ENCODE results near the gene ABCC4. TPM values are rescaled to one million over a fixed set of nuclear protein-coding genes. Genes with fewer than 3 reads are reported as not detected.

ABCC4 gene
- total and polyA plus RNA-seq, 2 of the 13 experiments (the other 11 are each of a cell fraction or from before 2014, with no cell fraction given): 4.2 to 11.3 TPM

DNA sequence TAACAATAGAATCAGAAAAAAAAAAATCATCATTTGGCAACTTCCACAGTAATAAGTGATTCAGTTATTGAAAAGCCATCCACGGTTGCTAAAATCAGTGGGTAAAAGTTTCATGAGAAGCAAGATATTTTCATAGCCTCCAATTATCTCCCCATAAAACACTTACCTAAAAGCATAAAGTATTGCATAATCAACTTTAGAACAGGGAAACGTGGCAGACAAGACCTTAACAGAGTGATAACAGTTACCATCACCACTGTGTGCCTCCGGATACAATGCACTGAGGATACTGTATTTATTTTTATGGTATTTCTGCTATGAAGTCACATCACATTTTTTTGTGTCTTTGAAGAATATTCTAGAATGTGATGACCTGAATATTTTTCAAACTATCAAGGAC, 37.0 kb downstream of the ABCC4 start:
- Histone ChIP-seq H3K9me3 (ENCODE audit: low read length) (no peaks in the 10 kb centered on the region), H3K27ac (ENCODE audit: extremely low read length, insufficient read depth, low read length) (no peak overlapping the region), H3K4me2 (ENCODE audit: low read depth, low read length) (no peak overlapping the region), H3K9ac (ENCODE audit: insufficient read depth, low read depth, low read length) (no peak overlapping the region), H2AFZ (ENCODE audit: low read length) (no peak overlapping the region), H4K20me1 (ENCODE audit: insufficient read depth, low read length) (no peaks in the 10 kb centered on the region), H3K79me2 (ENCODE audit: insufficient read depth, low read length) (no peaks in the 10 kb centered on the region), H3K36me3 (replicated peaks in 1 of 2; ENCODE audit: control insufficient read depth in 1 of 2, insufficient read depth in 2 of 2, low read length in 2 of 2) (no peaks in the 10 kb centered on the region; a peak in 1 of 5 replicates), H3K27me3 (ENCODE audit: control insufficient read depth in 1 of 2, insufficient read depth in 2 of 2, low read length in 2 of 2) (no peaks in the 10 kb centered on the region), H3K4me1 (ENCODE audit: insufficient read depth, low read length) (peaks cover 41% of the 10 kb centered on the region), H3K4me3 (replicated peaks in 1 of 3; ENCODE audit: insufficient read depth in 1 of 3, low read depth in 2 of 3, low read length in 3 of 3) (no peak overlapping the region)
- TF ChIP-seq TBX2 (CRISPR knock-in tag; IDR thresholded peaks at IDR 0.05; ENCODE audit: borderline replicate concordance) (no peak), CEBPB (IDR thresholded peaks at IDR 0.05; ENCODE audit: borderline replicate concordance, low read depth, low read length) (peak; percentile 65; the same call in 1 of the 2 replicates)
- POLR2A ChIA-PET: no interaction called here
- DNase-seq (ENCODE audit: low spot score) (no peak), ATAC-seq (no peak), FAIRE-seq (no peak)
- BruUV-seq (replicated peaks): no TSS peak
- in situ Hi-C loops (cut with HindIII; ENCODE audit: extremely low pct_ligation_motif_present, low pct_unique_long_range_greater_than_20kb) (no loop called here), intact Hi-C loops (cut with micrococcal nuclease; ENCODE audit: unreplicated experiment) (no loop called here)
- 93% methylated on average over 3 of the region's 3 CpGs for WGBS (ENCODE audit: low lambda C conversion rate)
- CTCF ChIA-PET (ENCODE audit: low intra/inter-chr PET ratio, low total read pairs): no interaction called here

DNA sequence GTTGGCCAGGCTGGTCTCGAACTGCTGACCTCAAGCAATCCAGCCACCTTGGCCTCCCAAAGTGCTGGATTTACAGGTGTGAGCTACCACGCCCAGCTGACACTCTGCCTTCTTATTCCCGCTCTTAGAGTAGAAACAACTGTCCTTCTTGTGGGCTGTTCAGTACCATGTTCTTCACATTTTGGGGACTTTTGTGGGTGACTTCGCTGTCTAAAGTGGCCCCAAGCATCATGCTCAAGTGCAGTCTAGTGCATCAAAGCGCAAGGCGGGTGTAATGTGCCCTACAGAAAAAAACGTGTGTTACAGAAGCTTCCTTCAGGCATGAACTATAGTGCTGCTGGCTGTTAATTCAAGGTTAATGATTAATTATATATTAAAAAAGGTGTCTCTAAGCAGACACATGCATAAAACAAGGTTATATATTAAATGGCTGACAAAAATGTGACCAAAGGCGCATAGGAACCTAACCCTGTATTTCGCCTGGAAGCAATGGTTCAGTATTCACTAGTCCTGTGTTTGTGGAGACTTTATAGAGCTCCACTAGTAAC, 38.3 kb downstream of the ABCC4 start:
- in situ Hi-C loops (cut with HindIII; ENCODE audit: extremely low pct_ligation_motif_present, low pct_unique_long_range_greater_than_20kb): no loop called here
- Histone ChIP-seq H3K27me3 (ENCODE audit: control insufficient read depth in 1 of 2, insufficient read depth in 2 of 2, low read length in 2 of 2) (no peaks in the 10 kb centered on the region), H3K4me1 (ENCODE audit: insufficient read depth, low read length) (peaks cover 49% of the 10 kb centered on the region), H3K9ac (ENCODE audit: insufficient read depth, low read depth, low read length) (no peak overlapping the region), H3K4me2 (ENCODE audit: low read depth, low read length) (no peak overlapping the region), H3K36me3 (replicated peaks in 1 of 2; ENCODE audit: control insufficient read depth in 1 of 2, insufficient read depth in 2 of 2, low read length in 2 of 2) (no peaks in the 10 kb centered on the region; a peak in 1 of 5 replicates), H3K79me2 (ENCODE audit: insufficient read depth, low read length) (no peaks in the 10 kb centered on the region), H2AFZ (ENCODE audit: low read length) (no peak overlapping the region), H4K20me1 (ENCODE audit: insufficient read depth, low read length) (no peaks in the 10 kb centered on the region), H3K4me3 (replicated peaks in 1 of 3; ENCODE audit: insufficient read depth in 1 of 3, low read depth in 2 of 3, low read length in 3 of 3) (no peak overlapping the region), H3K9me3 (ENCODE audit: low read length) (no peaks in the 10 kb centered on the region), H3K27ac (ENCODE audit: extremely low read length, insufficient read depth, low read length) (no peak overlapping the region)
- no TSS peak for BruUV-seq (replicated peaks)
- 97% methylated on average over 9 of the region's 9 CpGs for WGBS (ENCODE audit: low lambda C conversion rate)
- ChIA-PET CTCF (ENCODE audit: low intra/inter-chr PET ratio, low total read pairs) (no interaction called here), POLR2A (no interaction called here)
- FAIRE-seq (no peak), DNase-seq (ENCODE audit: low spot score) (no peak), ATAC-seq (no peak)
- intact Hi-C loops (cut with micrococcal nuclease; ENCODE audit: unreplicated experiment): no loop called here
- TF ChIP-seq SP4 (CRISPR knock-in tag; IDR thresholded peaks at IDR 0.05) (no peak), TCF7L2 (IDR thresholded peaks at IDR 0.05; ENCODE audit: low read depth, low read length) (no peak), YY1 (IDR thresholded peaks at IDR 0.05; ENCODE audit: insufficient read depth, insufficient replicate concordance, low read depth, low read length) (no peak), HMG20B (CRISPR knock-in tag; conservative IDR thresholded peaks at IDR 0.05) (no peak)
- TF ChIP-seq, protein P1, sequence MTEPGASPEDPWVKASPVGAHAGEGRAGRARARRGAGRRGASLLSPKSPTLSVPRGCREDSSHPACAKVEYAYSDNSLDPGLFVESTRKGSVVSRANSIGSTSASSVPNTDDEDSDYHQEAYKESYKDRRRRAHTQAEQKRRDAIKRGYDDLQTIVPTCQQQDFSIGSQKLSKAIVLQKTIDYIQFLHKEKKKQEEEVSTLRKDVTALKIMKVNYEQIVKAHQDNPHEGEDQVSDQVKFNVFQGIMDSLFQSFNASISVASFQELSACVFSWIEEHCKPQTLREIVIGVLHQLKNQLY (CRISPR knock-in tag; IDR thresholded peaks at IDR 0.05): no peak
- TF ChIP-seq, protein P2, sequence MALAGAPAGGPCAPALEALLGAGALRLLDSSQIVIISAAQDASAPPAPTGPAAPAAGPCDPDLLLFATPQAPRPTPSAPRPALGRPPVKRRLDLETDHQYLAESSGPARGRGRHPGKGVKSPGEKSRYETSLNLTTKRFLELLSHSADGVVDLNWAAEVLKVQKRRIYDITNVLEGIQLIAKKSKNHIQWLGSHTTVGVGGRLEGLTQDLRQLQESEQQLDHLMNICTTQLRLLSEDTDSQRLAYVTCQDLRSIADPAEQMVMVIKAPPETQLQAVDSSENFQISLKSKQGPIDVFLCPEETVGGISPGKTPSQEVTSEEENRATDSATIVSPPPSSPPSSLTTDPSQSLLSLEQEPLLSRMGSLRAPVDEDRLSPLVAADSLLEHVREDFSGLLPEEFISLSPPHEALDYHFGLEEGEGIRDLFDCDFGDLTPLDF (CRISPR knock-in tag; IDR thresholded peaks at IDR 0.05): no peak
- TF ChIP-seq, protein P3, sequence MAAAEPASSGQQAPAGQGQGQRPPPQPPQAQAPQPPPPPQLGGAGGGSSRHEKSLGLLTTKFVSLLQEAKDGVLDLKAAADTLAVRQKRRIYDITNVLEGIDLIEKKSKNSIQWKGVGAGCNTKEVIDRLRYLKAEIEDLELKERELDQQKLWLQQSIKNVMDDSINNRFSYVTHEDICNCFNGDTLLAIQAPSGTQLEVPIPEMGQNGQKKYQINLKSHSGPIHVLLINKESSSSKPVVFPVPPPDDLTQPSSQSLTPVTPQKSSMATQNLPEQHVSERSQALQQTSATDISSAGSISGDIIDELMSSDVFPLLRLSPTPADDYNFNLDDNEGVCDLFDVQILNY (CRISPR knock-in tag; conservative IDR thresholded peaks at IDR 0.05): no peak
- TF ChIP-seq, protein P4, sequence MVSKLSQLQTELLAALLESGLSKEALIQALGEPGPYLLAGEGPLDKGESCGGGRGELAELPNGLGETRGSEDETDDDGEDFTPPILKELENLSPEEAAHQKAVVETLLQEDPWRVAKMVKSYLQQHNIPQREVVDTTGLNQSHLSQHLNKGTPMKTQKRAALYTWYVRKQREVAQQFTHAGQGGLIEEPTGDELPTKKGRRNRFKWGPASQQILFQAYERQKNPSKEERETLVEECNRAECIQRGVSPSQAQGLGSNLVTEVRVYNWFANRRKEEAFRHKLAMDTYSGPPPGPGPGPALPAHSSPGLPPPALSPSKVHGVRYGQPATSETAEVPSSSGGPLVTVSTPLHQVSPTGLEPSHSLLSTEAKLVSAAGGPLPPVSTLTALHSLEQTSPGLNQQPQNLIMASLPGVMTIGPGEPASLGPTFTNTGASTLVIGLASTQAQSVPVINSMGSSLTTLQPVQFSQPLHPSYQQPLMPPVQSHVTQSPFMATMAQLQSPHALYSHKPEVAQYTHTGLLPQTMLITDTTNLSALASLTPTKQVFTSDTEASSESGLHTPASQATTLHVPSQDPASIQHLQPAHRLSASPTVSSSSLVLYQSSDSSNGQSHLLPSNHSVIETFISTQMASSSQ (IDR thresholded peaks at IDR 0.05; ENCODE audit: low read depth): no peak
- TF ChIP-seq, protein P4 (CRISPR knock-in tag; IDR thresholded peaks at IDR 0.05; ENCODE audit: borderline replicate concordance): no peak

Measured in HepG2 (cell line).